Activated CD8-positive, alpha-beta memory T cell treated with anti-CD3 and anti-CD28 coated beads for 24 hours (primary cell): ENCODE results near the gene SMIM9.
"Not testable (repeated sequence)": the region's sequence is repeated elsewhere in the genome, so short reads cannot be mapped to it uniquely, and the experiment has no call there.

Experiments
- DNase-seq: peaks from one replicate; pipeline ENCODE4 v3.0.0-alpha.2; 2020

SMIM9 gene

GRCh38 chrX:154834562-154834961, at the start of gene SMIM9:
Gene SMIM9 (minus strand): TSS chrX:154834662. CDS start chrX:154830856, 3,806 bp downstream.
- no peak for DNase-seq

- DNase-seq: not testable (repeated sequence)
These were observed 49.6 kb upstream of the SMIM9 start for GRCh38 chrX:154884069-154884468.

- DNase-seq: no peak
These were observed 38.9 kb upstream of the SMIM9 start for GRCh38 chrX:154873329-154873728.

- not testable (repeated sequence) for DNase-seq
These were observed 34.1 kb upstream of the SMIM9 start for GRCh38 chrX:154868522-154868921.

- no peak for DNase-seq
These were observed 20.8 kb upstream of the SMIM9 start for GRCh38 chrX:154855256-154855655.

GRCh38 chrX:154850957-154851611, 16.6 kb upstream of the SMIM9 start:
- no peak for DNase-seq

- DNase-seq: no peak
These were observed 6.4 kb upstream of the SMIM9 start for GRCh38 chrX:154840856-154841255.

- no peak for DNase-seq
These were observed 1.7 kb upstream of the SMIM9 start for GRCh38 chrX:154836163-154836562.

- no peak for DNase-seq
These were observed 652 bp downstream of the SMIM9 start for GRCh38 chrX:154833746-154834274.

- DNase-seq: no peak
These were observed 4.5 kb downstream of the SMIM9 start for GRCh38 chrX:154829926-154830442.

- no peak for DNase-seq
These were observed 5.3 kb downstream of the SMIM9 start for GRCh38 chrX:154829134-154829533.

- no peak for DNase-seq
These were observed 6.5 kb downstream of the SMIM9 start for GRCh38 chrX:154828016-154828408.

GRCh38 chrX:154827194-154828015, 7.1 kb downstream of the SMIM9 start:
- DNase-seq: no peak

- not testable (repeated sequence) for DNase-seq
These were observed 8.9 kb downstream of the SMIM9 start for GRCh38 chrX:154825586-154825985.

GRCh38 chrX:154824638-154825037, 9.8 kb downstream of the SMIM9 start:
- DNase-seq: no peak

- DNase-seq: no peak
These were observed 12.4 kb downstream of the SMIM9 start for GRCh38 chrX:154822029-154822428.

GRCh38 chrX:154821523-154821922, 12.9 kb downstream of the SMIM9 start:
- no peak for DNase-seq

- no peak for DNase-seq
These were observed 14.6 kb downstream of the SMIM9 start for GRCh38 chrX:154819771-154820341.

GRCh38 chrX:154818916-154819770, 15.3 kb downstream of the SMIM9 start:
- no peak for DNase-seq

- DNase-seq: not testable (repeated sequence)
These were observed 17.3 kb downstream of the SMIM9 start for GRCh38 chrX:154817048-154817618.

GRCh38 chrX:154816326-154816898, 18.1 kb downstream of the SMIM9 start:
- not testable (repeated sequence) for DNase-seq
